AG09309 (cell line): ENCODE data around the gene ADPRM.
A peak's percentile ranks its signal among the peaks of the same experiment; 100 is the strongest.
"Not testable (repeated sequence)": the region's sequence is repeated elsewhere in the genome, so short reads cannot be mapped to it uniquely, and the experiment has no call there.

Source experiments
- DNase-seq: peaks from one replicate; pipeline ENCODE4 v3.0.0-alpha.2; 2010; ENCODE audit warnings: low read depth
- H3K4me3 ChIP-seq: 2 replicates; pipeline ENCODE4 v1.5.1; 2011; ENCODE audit warnings: mild to moderate bottlenecking, low read depth, low read length, moderate library complexity; ENCODE audit not compliant: control insufficient read depth
- TF ChIP-seq, protein P1 (sequence below): IDR thresholded peaks from 2 replicates; pipeline ENCODE4 v1.5.1; 2011; ENCODE audit warnings: mild to moderate bottlenecking, low read depth, low read length, inconsistent platforms; ENCODE audit not compliant: insufficient read depth, control insufficient read depth; ENCODE audit errors: missing control alignments

The ADPRM gene

DNA sequence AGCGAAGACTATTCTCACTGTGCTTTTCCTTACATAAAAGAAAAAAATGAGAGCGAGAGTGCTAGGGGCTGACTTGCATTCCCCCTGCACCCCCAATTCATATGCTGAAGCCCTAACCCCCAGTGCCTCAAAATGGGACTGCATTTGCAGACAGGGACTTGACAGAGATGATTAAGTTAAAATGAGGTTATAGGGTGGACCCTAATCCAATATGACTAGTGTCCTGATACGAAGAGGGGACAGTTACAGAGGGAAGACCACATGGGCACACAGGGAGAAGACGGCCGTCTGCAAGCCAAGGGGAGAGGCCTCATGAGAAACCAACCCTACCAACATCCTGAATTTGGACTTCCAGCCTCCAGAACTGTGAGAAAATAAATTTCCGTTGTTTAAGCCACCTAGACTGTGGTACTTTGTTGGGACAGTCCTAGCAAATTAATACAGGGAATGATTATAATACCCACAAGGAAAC is 34.0 kb downstream of the ADPRM start:
- DNase-seq: no peak
- TF ChIP-seq, protein P1, sequence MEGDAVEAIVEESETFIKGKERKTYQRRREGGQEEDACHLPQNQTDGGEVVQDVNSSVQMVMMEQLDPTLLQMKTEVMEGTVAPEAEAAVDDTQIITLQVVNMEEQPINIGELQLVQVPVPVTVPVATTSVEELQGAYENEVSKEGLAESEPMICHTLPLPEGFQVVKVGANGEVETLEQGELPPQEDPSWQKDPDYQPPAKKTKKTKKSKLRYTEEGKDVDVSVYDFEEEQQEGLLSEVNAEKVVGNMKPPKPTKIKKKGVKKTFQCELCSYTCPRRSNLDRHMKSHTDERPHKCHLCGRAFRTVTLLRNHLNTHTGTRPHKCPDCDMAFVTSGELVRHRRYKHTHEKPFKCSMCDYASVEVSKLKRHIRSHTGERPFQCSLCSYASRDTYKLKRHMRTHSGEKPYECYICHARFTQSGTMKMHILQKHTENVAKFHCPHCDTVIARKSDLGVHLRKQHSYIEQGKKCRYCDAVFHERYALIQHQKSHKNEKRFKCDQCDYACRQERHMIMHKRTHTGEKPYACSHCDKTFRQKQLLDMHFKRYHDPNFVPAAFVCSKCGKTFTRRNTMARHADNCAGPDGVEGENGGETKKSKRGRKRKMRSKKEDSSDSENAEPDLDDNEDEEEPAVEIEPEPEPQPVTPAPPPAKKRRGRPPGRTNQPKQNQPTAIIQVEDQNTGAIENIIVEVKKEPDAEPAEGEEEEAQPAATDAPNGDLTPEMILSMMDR: no peak
- H3K4me3 ChIP-seq: no peak overlapping the region

DNA sequence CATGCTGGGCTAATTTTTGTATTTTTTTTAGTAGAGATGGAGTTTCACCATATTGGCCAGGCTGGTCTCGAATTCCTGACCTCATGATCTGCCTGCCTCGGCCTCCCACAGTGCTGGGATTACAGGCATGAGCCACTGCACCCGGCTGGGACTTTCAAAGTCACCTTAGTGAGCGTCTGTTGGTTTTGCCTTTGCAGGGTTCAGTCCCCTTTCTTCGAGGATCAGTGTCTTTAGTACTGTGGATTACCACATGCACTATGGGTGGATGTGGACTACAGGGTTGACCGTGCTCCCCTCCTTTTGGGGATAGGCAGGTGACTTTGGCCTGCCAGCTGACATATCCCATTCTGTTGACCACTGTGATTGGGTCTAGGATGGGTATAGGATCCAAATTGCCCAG is 34.7 kb downstream of the ADPRM start:
- not testable (repeated sequence) for DNase-seq, H3K4me3 ChIP-seq

- no peak overlapping the region for H3K4me3 ChIP-seq
- DNase-seq: no peak
- TF ChIP-seq, protein P1: no peak
Observed at GRCh38 chr17:10733666-10734065, 36.3 kb downstream of the ADPRM start.

GRCh38 chr17:10735251-10735650 is 37.9 kb downstream of the ADPRM start:
- DNase-seq: no peak
- TF ChIP-seq, protein P1: no peak
- no peak overlapping the region for H3K4me3 ChIP-seq

DNA sequence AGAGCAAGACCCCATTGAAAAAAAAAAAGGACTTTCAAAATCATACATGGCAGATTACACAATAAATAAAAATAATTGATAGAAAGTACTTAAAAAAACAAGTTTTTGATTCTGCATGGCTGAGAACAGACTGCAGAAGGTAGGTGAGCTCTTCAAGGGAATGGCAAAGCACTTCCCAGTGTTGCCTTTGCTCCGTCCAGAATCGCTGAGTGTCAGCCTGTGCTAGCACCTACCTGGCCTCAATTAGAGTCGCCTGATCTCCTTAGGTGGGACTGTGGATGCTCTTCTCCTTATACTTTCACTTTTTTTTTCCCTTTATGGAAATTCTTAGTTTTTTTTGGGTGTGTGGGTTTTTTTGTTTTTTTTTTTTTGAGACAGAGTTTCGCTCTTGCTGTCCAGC is 38.4 kb downstream of the ADPRM start:
- TF ChIP-seq, protein P1: no peak
- no peak overlapping the region for H3K4me3 ChIP-seq
- DNase-seq: no peak

DNA sequence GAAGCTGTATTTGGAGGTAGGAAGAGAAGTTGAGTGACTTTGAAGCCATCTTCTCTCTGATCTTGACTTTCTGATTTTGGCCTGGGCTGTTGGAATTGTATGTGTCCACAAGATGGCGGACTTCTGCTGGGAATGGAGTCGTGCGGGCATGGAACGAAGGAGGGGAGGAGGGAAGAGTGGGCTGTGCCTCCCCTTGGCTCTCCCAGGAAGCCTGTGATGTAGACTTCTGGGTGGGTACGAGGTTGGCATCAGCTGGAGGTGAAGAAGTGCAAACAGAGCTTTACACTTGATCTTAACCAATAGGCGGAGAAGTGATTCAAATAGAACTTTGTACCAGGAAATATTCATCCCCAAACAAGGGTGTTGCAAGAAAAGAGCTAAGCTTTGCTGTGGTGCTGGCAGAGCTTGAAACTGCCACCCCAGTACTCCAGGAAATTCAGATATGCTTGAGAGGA is 39.8 kb downstream of the ADPRM start:
- TF ChIP-seq, protein P1: peak; percentile 89
- H3K4me3 ChIP-seq: no peak overlapping the region
- DNase-seq: no peak

GRCh38 chr17:10737736-10738135 is 40.3 kb downstream of the ADPRM start:
- no peak overlapping the region for H3K4me3 ChIP-seq
- DNase-seq: no peak
- TF ChIP-seq, protein P1: no peak
